OCI-LY3 (cell line): ENCODE measurements around the gene LEAP2.

ENCODE experiments used
- CTCF ChIP-seq: fragments of 200-600, 300-600 bp; sonication (generic); IDR thresholded peaks from 2 replicates; pipeline ENCODE4 v1.5.1; 2014; ENCODE audit warnings: antibody characterized with exemption, low read length, low read depth
- EZH2phosphoT487 ChIP-seq: fragments of 200-600 bp; shearing (Covaris generic); IDR thresholded peaks from 2 replicates; pipeline ENCODE4 v1.6.1; 2018; ENCODE audit warnings: antibody characterized with exemption, mixed run types, low read depth

- no peak for TF ChIP-seq CTCF
- no peak for TF ChIP-seq EZH2phosphoT487
Observed at GRCh38 chr5:132876020-132876759, 2.7 kb downstream of the LEAP2 start.
